H9 (cell line): ENCODE results near the gene GATA2. TPM values are rescaled to one million over a fixed set of nuclear protein-coding genes. Genes with fewer than 3 reads are reported as not detected.

Experiments
- DNase-seq: peaks from one replicate; pipeline ENCODE4 v3.0.0-alpha.2; 2017
- H2AFZ ChIP-seq: one replicate; pipeline ENCODE4 v1.6.1; 2013; ENCODE audit warnings: mild to moderate bottlenecking, low read length, control low read depth, moderate library complexity
- H2AK5ac ChIP-seq: 2 replicates; pipeline ENCODE4 v1.6.1; 2013; ENCODE audit warnings: low read length, control low read depth, mixed read lengths; ENCODE audit not compliant: insufficient read length
- H2BK120ac ChIP-seq: one replicate; pipeline ENCODE4 v1.6.1; 2013; ENCODE audit warnings: low read depth, mild to moderate bottlenecking, low read length, control low read depth, inconsistent platforms; ENCODE audit not compliant: poor library complexity, severe bottlenecking
- H2BK12ac ChIP-seq: 2 replicates; pipeline ENCODE4 v1.6.1; 2013; ENCODE audit warnings: low read length, control low read depth, mixed read lengths, low read depth; ENCODE audit not compliant: insufficient read length
- H2BK15ac ChIP-seq: 2 replicates; pipeline ENCODE4 v1.6.1; 2013; ENCODE audit warnings: low read depth, low read length, control low read depth
- H2BK20ac ChIP-seq: one replicate; pipeline ENCODE4 v1.6.1; 2013; ENCODE audit warnings: low read depth, mild to moderate bottlenecking, low read length, control low read depth, inconsistent platforms; ENCODE audit not compliant: poor library complexity, severe bottlenecking
- H2BK5ac ChIP-seq: 2 replicates; pipeline ENCODE4 v1.6.1; 2013; ENCODE audit warnings: low read length, control low read depth, mixed read lengths; ENCODE audit not compliant: insufficient read length
- H3K14ac ChIP-seq: 2 replicates; pipeline ENCODE4 v1.6.1; 2013; ENCODE audit warnings: low read length, control low read depth; ENCODE audit not compliant: insufficient read depth
- H3K18ac ChIP-seq: 2 replicates; pipeline ENCODE4 v1.6.1; 2013; ENCODE audit warnings: low read depth, mild to moderate bottlenecking, mixed read lengths, low read length, control low read depth; ENCODE audit not compliant: insufficient read length
- H3K23ac ChIP-seq: 2 replicates; pipeline ENCODE4 v1.6.1; 2013; ENCODE audit warnings: low read length, control low read depth, mixed read lengths, low read depth; ENCODE audit not compliant: insufficient read length
- H3K23me2 ChIP-seq: 2 replicates; pipeline ENCODE4 v1.6.1; 2013; ENCODE audit warnings: low read depth, mild to moderate bottlenecking, mixed read lengths, low read length, control low read depth; ENCODE audit not compliant: insufficient read length, poor library complexity, severe bottlenecking
- H3K27ac ChIP-seq: 2 replicates; pipeline ENCODE4 v1.5.1; 2013; ENCODE audit warnings: low read length, control low read depth, mixed read lengths, low read depth; ENCODE audit not compliant: insufficient read length
- H3K27me3 ChIP-seq: 2 replicates; pipeline ENCODE4 v1.6.1; 2013; ENCODE audit warnings: low read length, control low read depth, inconsistent platforms; ENCODE audit not compliant: insufficient read depth
- H3K4ac ChIP-seq: 2 replicates; pipeline ENCODE4 v1.6.1; 2013; ENCODE audit warnings: low read depth, mild to moderate bottlenecking, control low read depth, inconsistent platforms, low read length, moderate library complexity
- H3K4me1 ChIP-seq: 2 replicates; pipeline ENCODE4 v1.6.1; 2013; ENCODE audit warnings: low read length, control low read depth, inconsistent platforms; ENCODE audit not compliant: insufficient read depth
- H3K4me2 ChIP-seq: 2 replicates; pipeline ENCODE4 v1.6.1; 2013; ENCODE audit warnings: low read length, control low read depth, mixed read lengths; ENCODE audit not compliant: insufficient read length, insufficient read depth
- H3K56ac ChIP-seq: 2 replicates; pipeline ENCODE4 v1.6.1; 2013; ENCODE audit warnings: low read depth, mild to moderate bottlenecking, mixed read lengths, low read length, control low read depth; ENCODE audit not compliant: insufficient read length
- H3K79me1 ChIP-seq: 2 replicates; pipeline ENCODE4 v1.6.1; 2013; ENCODE audit warnings: low read depth, mild to moderate bottlenecking, moderate library complexity, low read length, control low read depth, inconsistent platforms; ENCODE audit not compliant: insufficient read depth, poor library complexity, severe bottlenecking
- H3K79me2 ChIP-seq: 2 replicates; pipeline ENCODE4 v1.6.1; 2013; ENCODE audit warnings: low read length, control low read depth, inconsistent platforms; ENCODE audit not compliant: insufficient read depth
- H3K9ac ChIP-seq: 2 replicates; pipeline ENCODE4 v1.6.1; 2013; ENCODE audit warnings: low read length, control low read depth, mixed read lengths; ENCODE audit not compliant: insufficient read length; ENCODE audit errors: extremely low read depth
- H3K9me3 ChIP-seq: one replicate; pipeline ENCODE4 v1.6.1; 2013; ENCODE audit warnings: low read depth, low read length, inconsistent platforms; ENCODE audit not compliant: control insufficient read depth
- H3T11ph ChIP-seq: one replicate; pipeline ENCODE4 v1.6.1; 2013; ENCODE audit warnings: mild to moderate bottlenecking, low read length, control low read depth, inconsistent platforms
- H4K20me1 ChIP-seq: one replicate; pipeline ENCODE4 v1.6.1; 2013; ENCODE audit not compliant: control insufficient read depth, insufficient read length, insufficient read depth
- H4K5ac ChIP-seq: 2 replicates; pipeline ENCODE4 v1.6.1; 2013; ENCODE audit warnings: low read depth, mild to moderate bottlenecking, mixed read lengths, low read length, control low read depth; ENCODE audit not compliant: insufficient read length
- H4K8ac ChIP-seq: replicated peaks from 2 replicates; pipeline ENCODE4 v1.6.1; 2013; ENCODE audit warnings: low read length, control low read depth, mixed read lengths, low read depth; ENCODE audit not compliant: insufficient read length
- H4K91ac ChIP-seq: 2 replicates; pipeline ENCODE4 v1.6.1; 2013; ENCODE audit warnings: low read depth, mild to moderate bottlenecking, moderate library complexity, mixed read lengths, low read length, control low read depth; ENCODE audit not compliant: insufficient read length
- H3K27ac Mint-ChIP-seq, 3 experiments: 2 replicates in 2 of 3; 3 replicates in 1 of 3; pipeline ENCODE4 v1.8.0; 2020 to 2021; ENCODE audit warnings: mixed read lengths in 3 of 3, mild to moderate bottlenecking in 1 of 3, moderate library complexity in 1 of 3
- H3K27me3 Mint-ChIP-seq: 2 replicates; pipeline ENCODE4 v1.8.0; 2021; ENCODE audit warnings: low read depth, mild to moderate bottlenecking, moderate library complexity, mixed read lengths
- H3K36me3 Mint-ChIP-seq, 3 experiments: 2 replicates in 2 of 3; 3 replicates in 1 of 3; pipeline ENCODE4 v1.8.0; 2020 to 2021; ENCODE audit warnings: low read depth in 3 of 3, mixed read lengths in 3 of 3; ENCODE audit not compliant: insufficient read depth in 1 of 3
- H3K4me1 Mint-ChIP-seq, 2 experiments: 2 replicates each; pipeline ENCODE4 v1.8.0; 2020; ENCODE audit warnings: mixed read lengths in 2 of 2
- H3K4me3 Mint-ChIP-seq, 2 experiments: 2 replicates in 1 of 2; 3 replicates in 1 of 2; pipeline ENCODE4 v1.8.0; 2020 to 2021; ENCODE audit warnings: mild to moderate bottlenecking in 2 of 2, mixed read lengths in 2 of 2, moderate library complexity in 1 of 2
- H3K9me3 Mint-ChIP-seq, 2 experiments: 2 replicates in 1 of 2; 3 replicates in 1 of 2; pipeline ENCODE4 v1.8.0; 2020; ENCODE audit warnings: mild to moderate bottlenecking in 2 of 2, mixed read lengths in 2 of 2, moderate library complexity in 1 of 2
- CTCF ChIP-seq: fragments of 200-600 bp; sonication (generic); conservative IDR thresholded peaks from 3 replicates; pipeline ENCODE4 v1.8.0; 2021; ENCODE audit warnings: antibody characterized with exemption, mild to moderate bottlenecking
- WGBS: extraction: QIAGEN DNeasy Blood & Tissue Kit; methylation state at CpG from one replicate; pipeline ENCODE4 v1.1.7; 2013; ENCODE audit warnings: missing lambda C conversion rate, low lambda C conversion rate, mixed read lengths; ENCODE audit not compliant: insufficient read length; ENCODE audit errors: extremely low coverage; 5-methylcytosine and 5-hydroxymethylcytosine counted together
- total RNA-seq: library from RNA; stranded (reverse); gene quantifications from 2 replicates; pipeline ENCODE4 v1.2.1, GENCODE V29; 2021

GATA2 gene
- total RNA-seq, 1 experiment from 2014 or later, result 1.9 TPM

GRCh38 chr3:128447561-128448013 lies 45.4 kb downstream of the GATA2 start:
- Histone ChIP-seq H3T11ph (no peak overlapping the region), H3K79me1 (no peaks in the 10 kb centered on the region), H2AFZ (no peak overlapping the region), H3K9me3 (no peaks in the 10 kb centered on the region), H3K18ac (no peak overlapping the region), H3K56ac (no peak overlapping the region), H2AK5ac (no peak overlapping the region), H3K4me1 (no peaks in the 10 kb centered on the region), H2BK120ac (no peak overlapping the region), H4K8ac (no peak overlapping the region), H3K4me2 (no peak overlapping the region), H3K27me3 (no peaks in the 10 kb centered on the region; the same call in 1 of the 2 replicates), H3K9ac (no peak overlapping the region), H4K5ac (no peak overlapping the region), H4K20me1 (peaks cover 2% of the 10 kb centered on the region), H3K14ac (no peak overlapping the region), H2BK5ac (no peak overlapping the region), H3K27ac (no peak overlapping the region), H2BK15ac (no peak overlapping the region), H3K4ac (no peak overlapping the region), H4K91ac (no peak overlapping the region), H3K23ac (no peak overlapping the region), H3K79me2 (no peaks in the 10 kb centered on the region), H3K23me2 (no peaks in the 10 kb centered on the region), H2BK20ac (no peak overlapping the region), H2BK12ac (no peak overlapping the region)
- Mint-ChIP-seq H3K4me3 (no peak overlapping the region), H3K27me3 (peaks cover 83% of the 10 kb centered on the region), H3K4me1 (peaks cover 4 to 5% of the 10 kb centered on the region in 2 experiments), H3K36me3 (no peaks in the 10 kb centered on the region; a peak in 1 of 7 replicates), H3K27ac (no peak overlapping the region), H3K9me3 (peaks cover 5 to 12% of the 10 kb centered on the region in 2 experiments)
- no peak for DNase-seq
- WGBS, result no CpG with 5 or more reads among the region's 3 CpGs
- TF ChIP-seq CTCF, result no peak
